Measurements from ENCODE around the gene GPR161. TPM values are rescaled to one million over a fixed set of nuclear protein-coding genes. Genes with fewer than 3 reads are reported as not detected.

The GPR161 gene
- total RNA-seq, 1 experiment from 2014 or later = 11.8 TPM

GRCh38 chr1:168135116-168135920 lies 1.4 kb downstream of the GPR161 start:
- no peaks in the 10 kb centered on the region for H4K20me1 ChIP-seq (ENCODE audit: low read length)
- TSS peak; percentile 39 for BruUV-seq (replicated peaks)
- no peaks in the 10 kb centered on the region for H3K36me3 ChIP-seq (ENCODE audit: low read depth, low read length)
- H3K4me1 ChIP-seq (ENCODE audit: insufficient read depth, low read length) = peaks cover 25% of the 10 kb centered on the region
- intact Hi-C loops (cut with micrococcal nuclease) = no loop called here
- peak overlapping the region; percentile 94 for H3K4me2 ChIP-seq (ENCODE audit: low read length)
- no peak overlapping the region for H3K27ac ChIP-seq (ENCODE audit: low read length)
- no peaks in the 10 kb centered on the region for H3K9me3 ChIP-seq (ENCODE audit: low read length)
- H3K9me2 ChIP-seq (replicated peaks; ENCODE audit: low read length) = no peaks in the 10 kb centered on the region
- peak overlapping the region; percentile 93 for H2AFZ ChIP-seq (ENCODE audit: low read length)
- DNase-seq (peak; percentile 21), ATAC-seq (no peak; the same call in 1 of the 2 replicates)
- H3K79me2 ChIP-seq (ENCODE audit: low read length) = no peaks in the 10 kb centered on the region
- POLR2A ChIA-PET (ENCODE audit: unreplicated experiment) = no interaction called here
- H3K27me3 ChIP-seq (ENCODE audit: low read length) = no peaks in the 10 kb centered on the region
- peak overlapping the region; percentile 81 for H3K4me3 ChIP-seq (ENCODE audit: low read length)
- no peaks in the 10 kb centered on the region for H3F3A ChIP-seq (ENCODE audit: low read length, unreplicated experiment)
- H3K9ac ChIP-seq (ENCODE audit: low read length) = no peak overlapping the region
- no peak for TF ChIP-seq EZH2 (IDR thresholded peaks at IDR 0.05; ENCODE audit: low read length, unreplicated experiment)
- TF ChIP-seq, protein P1, sequence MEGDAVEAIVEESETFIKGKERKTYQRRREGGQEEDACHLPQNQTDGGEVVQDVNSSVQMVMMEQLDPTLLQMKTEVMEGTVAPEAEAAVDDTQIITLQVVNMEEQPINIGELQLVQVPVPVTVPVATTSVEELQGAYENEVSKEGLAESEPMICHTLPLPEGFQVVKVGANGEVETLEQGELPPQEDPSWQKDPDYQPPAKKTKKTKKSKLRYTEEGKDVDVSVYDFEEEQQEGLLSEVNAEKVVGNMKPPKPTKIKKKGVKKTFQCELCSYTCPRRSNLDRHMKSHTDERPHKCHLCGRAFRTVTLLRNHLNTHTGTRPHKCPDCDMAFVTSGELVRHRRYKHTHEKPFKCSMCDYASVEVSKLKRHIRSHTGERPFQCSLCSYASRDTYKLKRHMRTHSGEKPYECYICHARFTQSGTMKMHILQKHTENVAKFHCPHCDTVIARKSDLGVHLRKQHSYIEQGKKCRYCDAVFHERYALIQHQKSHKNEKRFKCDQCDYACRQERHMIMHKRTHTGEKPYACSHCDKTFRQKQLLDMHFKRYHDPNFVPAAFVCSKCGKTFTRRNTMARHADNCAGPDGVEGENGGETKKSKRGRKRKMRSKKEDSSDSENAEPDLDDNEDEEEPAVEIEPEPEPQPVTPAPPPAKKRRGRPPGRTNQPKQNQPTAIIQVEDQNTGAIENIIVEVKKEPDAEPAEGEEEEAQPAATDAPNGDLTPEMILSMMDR (conservative IDR thresholded peaks at IDR 0.05; ENCODE audit: low read depth, low read length) = no peak
- no peak for TF ChIP-seq EZH2phosphoT487 (IDR thresholded peaks at IDR 0.05; ENCODE audit: borderline replicate concordance, low read length)
- CTCF ChIA-PET = no interaction called here

DNA sequence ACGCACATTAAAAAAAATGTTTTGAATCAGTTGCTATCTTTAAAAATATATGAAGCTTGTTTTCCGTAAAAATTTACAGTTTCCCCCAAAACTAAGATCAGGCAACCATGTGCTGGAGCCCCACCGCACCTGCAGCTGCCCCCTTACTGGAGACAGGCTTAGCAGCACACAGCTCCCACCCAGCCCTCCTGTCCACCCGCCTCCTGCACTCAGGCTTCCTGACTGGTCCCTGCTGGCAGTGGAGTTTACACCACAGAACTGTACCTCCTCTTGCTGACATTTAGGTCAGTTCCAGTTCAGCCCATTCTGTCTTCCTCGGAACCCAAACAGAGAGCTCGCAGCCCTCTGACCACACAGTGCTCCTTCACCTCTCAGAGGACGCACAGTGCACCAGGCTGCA lies 2.1 kb downstream of the GPR161 start:
- TF ChIP-seq, protein P1 (conservative IDR thresholded peaks at IDR 0.05; ENCODE audit: low read depth, low read length) = no peak
- TF ChIP-seq EZH2 (IDR thresholded peaks at IDR 0.05; ENCODE audit: low read length, unreplicated experiment) (no peak), EZH2phosphoT487 (IDR thresholded peaks at IDR 0.05; ENCODE audit: borderline replicate concordance, low read length) (no peak)
- H3K4me2 ChIP-seq (ENCODE audit: low read length) = peak overlapping the region; percentile 94

DNA sequence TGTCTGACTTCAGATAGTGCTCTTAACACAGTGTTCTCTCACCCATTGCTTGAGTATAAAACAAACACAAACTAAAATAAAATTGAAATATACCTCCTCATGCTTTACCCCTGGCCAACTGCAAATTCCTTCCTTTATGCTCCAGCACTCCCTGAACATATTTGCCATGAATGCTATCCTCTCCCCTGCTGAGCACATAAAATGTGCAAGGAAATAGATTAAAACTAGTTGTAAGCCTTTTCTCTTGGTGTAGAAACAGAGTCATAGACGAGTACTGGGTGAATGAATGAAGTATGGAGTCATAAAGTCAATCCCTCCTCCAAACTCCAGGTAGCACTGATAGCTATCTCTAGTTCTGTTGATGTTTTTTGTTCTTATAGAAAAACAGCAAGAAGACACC lies 2.6 kb downstream of the GPR161 start:
- no peak for ATAC-seq
- H2AFZ ChIP-seq (ENCODE audit: low read length) = no peak overlapping the region
- H3K4me1 ChIP-seq (ENCODE audit: insufficient read depth, low read length) = peaks cover 25% of the 10 kb centered on the region
- TF ChIP-seq, protein P1 (conservative IDR thresholded peaks at IDR 0.05; ENCODE audit: low read depth, low read length) = no peak
- no peak for TF ChIP-seq EZH2 (IDR thresholded peaks at IDR 0.05; ENCODE audit: low read length, unreplicated experiment)
- no peak for TF ChIP-seq EZH2phosphoT487 (IDR thresholded peaks at IDR 0.05; ENCODE audit: borderline replicate concordance, low read length)
- H3K4me2 ChIP-seq (ENCODE audit: low read length) = no peak overlapping the region
- H3K79me2 ChIP-seq (ENCODE audit: low read length) = no peaks in the 10 kb centered on the region
- H3F3A ChIP-seq (ENCODE audit: low read length, unreplicated experiment) = no peaks in the 10 kb centered on the region
- H3K9me2 ChIP-seq (replicated peaks; ENCODE audit: low read length) = no peaks in the 10 kb centered on the region
- DNase-seq = no peak
- intact Hi-C loops (cut with micrococcal nuclease) = no loop called here
- ChIA-PET CTCF (no interaction called here), POLR2A (ENCODE audit: unreplicated experiment) (no interaction called here)
- no peaks in the 10 kb centered on the region for H3K36me3 ChIP-seq (ENCODE audit: low read depth, low read length)
- H3K4me3 ChIP-seq (ENCODE audit: low read length) = no peak overlapping the region
- no peaks in the 10 kb centered on the region for H4K20me1 ChIP-seq (ENCODE audit: low read length)
- no peak overlapping the region for H3K27ac ChIP-seq (ENCODE audit: low read length)
- no peaks in the 10 kb centered on the region for H3K27me3 ChIP-seq (ENCODE audit: low read length)
- H3K9me3 ChIP-seq (ENCODE audit: low read length) = no peaks in the 10 kb centered on the region
- H3K9ac ChIP-seq (ENCODE audit: low read length) = no peak overlapping the region
- no TSS peak for BruUV-seq (replicated peaks)

More for the DNA sequence above, 2.1 kb downstream of the GPR161 start:
- H3K4me3 ChIP-seq (ENCODE audit: low read length) = no peak overlapping the region; the same call in 1 of the 2 replicates
- no peaks in the 10 kb centered on the region for H4K20me1 ChIP-seq (ENCODE audit: low read length)
- H3K36me3 ChIP-seq (ENCODE audit: low read depth, low read length) = no peaks in the 10 kb centered on the region
- H3K79me2 ChIP-seq (ENCODE audit: low read length) = no peaks in the 10 kb centered on the region
- POLR2A ChIA-PET (ENCODE audit: unreplicated experiment) = no interaction called here
- no peaks in the 10 kb centered on the region for H3K27me3 ChIP-seq (ENCODE audit: low read length)
- H3K9ac ChIP-seq (ENCODE audit: low read length) = no peak overlapping the region
- H2AFZ ChIP-seq (ENCODE audit: low read length) = no peak overlapping the region
- H3F3A ChIP-seq (ENCODE audit: low read length, unreplicated experiment) = no peaks in the 10 kb centered on the region
- no peaks in the 10 kb centered on the region for H3K9me2 ChIP-seq (replicated peaks; ENCODE audit: low read length)
- no peak for DNase-seq
- BruUV-seq (replicated peaks) = no TSS peak
- intact Hi-C loops (cut with micrococcal nuclease) = no loop called here
- no peak overlapping the region for H3K27ac ChIP-seq (ENCODE audit: low read length)
- ATAC-seq = no peak
- H3K4me1 ChIP-seq (ENCODE audit: insufficient read depth, low read length) = peaks cover 25% of the 10 kb centered on the region
- CTCF ChIA-PET = no interaction called here
- no peaks in the 10 kb centered on the region for H3K9me3 ChIP-seq (ENCODE audit: low read length)

Data from PC-3 (cell line).